A549 (cell line): ENCODE measurements around the gene ZNF750. TPM values are rescaled to one million over a fixed set of nuclear protein-coding genes. Genes with fewer than 3 reads are reported as not detected.

ENCODE experiments used
- ATAC-seq, 2 experiments: fragments of 200-7000 bp in 1 of 2; fragments of >200 bp in 1 of 2; cut with Nextera tagmentation in 1 of 2; cut with Tn5 transposase in 1 of 2; 3 replicates each; pipeline versions ENCODE4 v1.8.0 to v1.9.1; 2018 to 2020; ENCODE audit warnings: mild to moderate bottlenecking in 1 of 2, moderate library complexity in 1 of 2
- CTCF ChIA-PET: fragments of 300-600 bp; sonication (Branson Sonifier 250); formaldehyde crosslinking; extraction: SDS; loops from one replicate; lab custom pipeline; 2021; ENCODE audit warnings: antibody characterized with exemption, inconsistent platforms; lab: Yijun Ruan, JAX
- POLR2A ChIA-PET: fragments of 350-600 bp; formaldehyde crosslinking; extraction: SDS; loops from one replicate; lab custom pipeline; 2021; ENCODE audit warnings: antibody characterized with exemption, inconsistent platforms; lab: Yijun Ruan, JAX
- DNase-seq, 2 experiments: peaks; one replicate each; pipeline versions ENCODE4 v3.0.0 to v3.0.0-alpha.2; 2011 to 2016; ENCODE audit warnings: low read depth in 1 of 2, low spot score in 1 of 2
- FAIRE-seq: peaks from 2 replicates; lab custom pipeline; 2011; peaks lifted over from hg19 to GRCh38; lab: Jason Lieb, UNC
- H3K27ac ChIP-seq, 2 experiments: fragments of >200 bp; sonication (Bioruptor Twin); formaldehyde crosslinking; 3 replicates each; pipeline ENCODE4 v1.5.1; 2016 to 2017
- H3K4me1 ChIP-seq: fragments of >200 bp; sonication (Bioruptor Twin); formaldehyde crosslinking; 3 replicates; pipeline ENCODE4 v1.6.1; 2016
- H3K4me2 ChIP-seq: fragments of >200 bp; sonication (Bioruptor Twin); formaldehyde crosslinking; 3 replicates; pipeline ENCODE4 v1.6.1; 2016
- H3K4me3 ChIP-seq: fragments of >200 bp; sonication (Bioruptor Twin); formaldehyde crosslinking; 3 replicates; pipeline ENCODE4 v1.5.1; 2016
- H3K9me3 ChIP-seq: fragments of >200 bp; sonication (Bioruptor Twin); formaldehyde crosslinking; 3 replicates; pipeline ENCODE4 v1.6.1; 2016
- BHLHE40 ChIP-seq: IDR thresholded peaks from 2 replicates; pipeline ENCODE4 v1.6.1; 2012; ENCODE audit warnings: low read depth, low read length, inconsistent platforms
- CBX2 ChIP-seq: fragments of 200-600 bp; sonication (generic); IDR thresholded peaks from 2 replicates; pipeline ENCODE4 v1.6.1; 2016; ENCODE audit warnings: low read depth, mild to moderate bottlenecking, borderline replicate concordance
- CEBPB ChIP-seq, 2 experiments: fragments of >200 bp in 1 of 2; sonication (Bioruptor Twin) in 1 of 2; formaldehyde crosslinking in 1 of 2; IDR thresholded peaks; 2 replicates each; pipeline ENCODE4 v1.6.1; 2012 to 2016
- CHD2 ChIP-seq: fragments of 150-350 bp; IDR thresholded peaks from 2 replicates; pipeline ENCODE4 v1.6.1; 2014; ENCODE audit warnings: low read length; ENCODE audit not compliant: partially characterized antibody
- ESRRA ChIP-seq: fragments of 150-350 bp; IDR thresholded peaks from 2 replicates; pipeline ENCODE4 v1.6.1; 2014; ENCODE audit warnings: mild to moderate bottlenecking, low read length, borderline replicate concordance
- FOSL2 ChIP-seq, 2 experiments: fragments of 450-650 bp in 1 of 2; fragments of >200 bp in 1 of 2; sonication (Bioruptor Twin) in 1 of 2; formaldehyde crosslinking; IDR thresholded peaks; 2 replicates each; pipeline versions ENCODE4 v1.5.0 to v1.6.1; 2016 to 2020; ENCODE audit warnings: mild to moderate bottlenecking in 1 of 2, moderate library complexity in 1 of 2
- HOXA7 ChIP-seq: fragments of 250-450 bp; sonication (Bioruptor Pico); IDR thresholded peaks from 2 replicates; pipeline ENCODE4 v1.5.0; 2020; ENCODE audit warnings: mild to moderate bottlenecking, moderate library complexity
- HOXB13 ChIP-seq: fragments of 250-450 bp; sonication (Bioruptor Pico); IDR thresholded peaks from 2 replicates; pipeline ENCODE4 v1.5.0; 2020; ENCODE audit warnings: low read depth, mild to moderate bottlenecking, moderate library complexity
- KDM5A ChIP-seq: fragments of 200-600 bp; sonication (generic); IDR thresholded peaks from 2 replicates; pipeline ENCODE4 v1.6.1; 2016; ENCODE audit warnings: antibody characterized with exemption, mild to moderate bottlenecking
- NFE2L2 ChIP-seq: fragments of 150-350 bp; conservative IDR thresholded peaks from 2 replicates; pipeline ENCODE4 v1.6.1; 2014; ENCODE audit warnings: low read length
- NR3C1 ChIP-seq: fragments of >200 bp; sonication (Bioruptor Twin); formaldehyde crosslinking; IDR thresholded peaks from 3 replicates; pipeline ENCODE4 v1.6.1; 2017
- PHF8 ChIP-seq: fragments of 200-600 bp; sonication (generic); IDR thresholded peaks from 2 replicates; pipeline ENCODE4 v1.6.1; 2016; ENCODE audit warnings: low read depth, mild to moderate bottlenecking, antibody characterized with exemption, moderate library complexity, borderline replicate concordance
- WGBS: methylation state at CpG from one replicate; pipeline ENCODE4 v1.1.6; 2017; ENCODE audit errors: missing lambda C conversion rate; 5-methylcytosine and 5-hydroxymethylcytosine counted together
- polyA plus RNA-seq, 4 experiments: library from polyadenylated mRNA; depleted of rRNA in 3 of 4; stranded (reverse); fragments of >200 nt; fragmentation: RNase III in 1 of 4; extraction: RNeasy Plus Mini Kit Qiagen cat#74134 plus additional on column Dnase treatment in 1 of 4; gene quantifications; 2 replicates in 3 of 4; 3 replicates in 1 of 4; pipeline ENCODE4 v1.2.3, GENCODE V29; 2011 to 2017
- TF ChIP-seq, protein P1 (sequence below): fragments of 250-450 bp; sonication (Bioruptor Pico); IDR thresholded peaks from 2 replicates; pipeline ENCODE4 v1.5.0; 2021; ENCODE audit warnings: mild to moderate bottlenecking, moderate library complexity, borderline replicate concordance
- TF ChIP-seq, protein P2 (sequence below): fragments of >200 bp; sonication (Bioruptor Twin); formaldehyde crosslinking; IDR thresholded peaks from 3 replicates; pipeline ENCODE4 v1.5.1; 2016
- TF ChIP-seq, protein P3 (sequence below): IDR thresholded peaks from 2 replicates; pipeline ENCODE4 v1.6.1; 2012; ENCODE audit warnings: low read depth, borderline replicate concordance
- TF ChIP-seq, protein P4 (sequence below): fragments of >200 bp; sonication (Bioruptor Twin); formaldehyde crosslinking; IDR thresholded peaks from 3 replicates; pipeline ENCODE4 v1.6.1; 2016
- TF ChIP-seq, protein P5 (sequence below): IDR thresholded peaks from 2 replicates; pipeline ENCODE4 v1.6.1; 2012

ZNF750 gene
- polyA plus RNA-seq, 2 of the 4 experiments (the other 2 are of a cell fraction) = not detected

DNA sequence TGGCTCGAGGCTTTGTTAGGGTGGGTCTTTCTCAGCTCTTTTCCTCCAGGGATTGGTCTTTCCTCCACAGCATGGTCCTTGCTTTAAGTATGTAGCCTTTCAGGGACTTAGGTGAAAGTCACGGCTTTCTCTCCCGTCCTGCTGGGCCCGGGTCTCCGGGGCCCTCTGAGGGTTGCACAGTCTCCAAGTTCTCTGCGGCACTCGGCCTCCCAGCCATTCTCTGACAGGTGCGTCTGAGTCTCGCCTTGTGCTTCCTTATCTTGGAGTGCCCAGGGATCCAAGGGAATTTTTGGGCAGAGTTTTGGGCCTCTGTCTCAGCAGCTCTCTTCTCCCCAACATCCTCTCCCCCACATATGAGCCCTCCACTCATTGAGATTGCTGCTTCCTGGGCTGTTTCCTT lies 36.6 kb downstream of the ZNF750 start (continued):
- TF ChIP-seq KDM5A = no peak
- TF ChIP-seq, all 56 proteins: peak for 0

DNA sequence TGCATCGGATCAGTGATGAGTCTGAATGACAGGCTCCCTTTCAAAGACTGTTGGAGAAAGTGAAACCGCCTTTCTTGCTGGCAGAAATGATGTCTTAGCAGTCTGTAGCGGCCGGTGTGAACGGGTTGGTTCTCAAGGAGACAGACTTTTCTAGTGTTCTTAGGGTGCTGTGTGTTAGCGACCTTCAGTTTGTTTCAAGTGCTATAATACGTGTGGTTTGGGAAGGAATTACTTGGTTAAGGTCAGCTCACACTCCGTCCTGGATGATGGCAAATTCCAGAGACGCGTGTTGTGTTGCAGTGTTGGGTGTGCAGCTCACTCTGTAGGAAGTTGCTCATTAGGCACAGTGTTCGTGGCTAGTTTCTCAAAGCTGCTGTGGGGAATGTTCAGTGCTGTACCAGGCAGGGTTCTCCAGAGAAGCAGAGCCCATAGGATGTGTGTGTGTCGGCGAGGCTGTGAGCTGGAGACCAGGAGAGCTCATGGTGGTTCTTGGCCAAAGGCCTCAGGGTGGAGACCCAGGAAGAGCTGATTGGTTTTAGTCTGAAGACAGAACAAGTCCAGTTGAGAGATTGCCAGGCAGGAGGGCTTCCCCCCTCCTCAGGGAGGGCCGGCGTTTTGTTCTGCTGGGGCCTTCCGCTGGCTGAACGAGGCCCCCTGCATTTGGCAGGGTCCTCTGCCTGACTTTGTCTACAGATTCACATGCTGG lies 37.6 kb downstream of the ZNF750 start:
- no peak for TF ChIP-seq PHF8
- TF ChIP-seq, protein P1, sequence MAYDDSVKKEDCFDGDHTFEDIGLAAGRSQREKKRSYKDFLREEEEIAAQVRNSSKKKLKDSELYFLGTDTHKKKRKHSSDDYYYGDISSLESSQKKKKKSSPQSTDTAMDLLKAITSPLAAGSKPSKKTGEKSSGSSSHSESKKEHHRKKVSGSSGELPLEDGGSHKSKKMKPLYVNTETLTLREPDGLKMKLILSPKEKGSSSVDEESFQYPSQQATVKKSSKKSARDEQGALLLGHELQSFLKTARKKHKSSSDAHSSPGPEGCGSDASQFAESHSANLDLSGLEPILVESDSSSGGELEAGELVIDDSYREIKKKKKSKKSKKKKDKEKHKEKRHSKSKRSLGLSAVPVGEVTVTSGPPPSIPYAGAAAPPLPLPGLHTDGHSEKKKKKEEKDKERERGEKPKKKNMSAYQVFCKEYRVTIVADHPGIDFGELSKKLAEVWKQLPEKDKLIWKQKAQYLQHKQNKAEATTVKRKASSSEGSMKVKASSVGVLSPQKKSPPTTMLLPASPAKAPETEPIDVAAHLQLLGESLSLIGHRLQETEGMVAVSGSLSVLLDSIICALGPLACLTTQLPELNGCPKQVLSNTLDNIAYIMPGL (CRISPR knock-in tag) = no peak
- TF ChIP-seq BHLHE40 = no peak
- no peak for TF ChIP-seq HOXA7 (CRISPR knock-in tag)
- no peak for TF ChIP-seq CBX2
- TF ChIP-seq FOSL2 (IDR thresholded peaks at IDR 0.05) = no peak
- TF ChIP-seq FOSL2 (CRISPR knock-in tag; IDR thresholded peaks at IDR 0.05) = no peak
- TF ChIP-seq, protein P2, sequence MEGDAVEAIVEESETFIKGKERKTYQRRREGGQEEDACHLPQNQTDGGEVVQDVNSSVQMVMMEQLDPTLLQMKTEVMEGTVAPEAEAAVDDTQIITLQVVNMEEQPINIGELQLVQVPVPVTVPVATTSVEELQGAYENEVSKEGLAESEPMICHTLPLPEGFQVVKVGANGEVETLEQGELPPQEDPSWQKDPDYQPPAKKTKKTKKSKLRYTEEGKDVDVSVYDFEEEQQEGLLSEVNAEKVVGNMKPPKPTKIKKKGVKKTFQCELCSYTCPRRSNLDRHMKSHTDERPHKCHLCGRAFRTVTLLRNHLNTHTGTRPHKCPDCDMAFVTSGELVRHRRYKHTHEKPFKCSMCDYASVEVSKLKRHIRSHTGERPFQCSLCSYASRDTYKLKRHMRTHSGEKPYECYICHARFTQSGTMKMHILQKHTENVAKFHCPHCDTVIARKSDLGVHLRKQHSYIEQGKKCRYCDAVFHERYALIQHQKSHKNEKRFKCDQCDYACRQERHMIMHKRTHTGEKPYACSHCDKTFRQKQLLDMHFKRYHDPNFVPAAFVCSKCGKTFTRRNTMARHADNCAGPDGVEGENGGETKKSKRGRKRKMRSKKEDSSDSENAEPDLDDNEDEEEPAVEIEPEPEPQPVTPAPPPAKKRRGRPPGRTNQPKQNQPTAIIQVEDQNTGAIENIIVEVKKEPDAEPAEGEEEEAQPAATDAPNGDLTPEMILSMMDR = no peak
- no peak for TF ChIP-seq CEBPB (IDR thresholded peaks at IDR 0.05)
- Histone ChIP-seq H3K4me1 (no peaks in the 10 kb centered on the region), H3K27ac (no peak overlapping the region), H3K4me3 (no peak overlapping the region), H3K4me2 (no peak overlapping the region), H3K9me3 (no peaks in the 10 kb centered on the region)
- DNase-seq (no peak), FAIRE-seq (no peak), ATAC-seq (no peak; a peak in 1 of 6 replicates)
- POLR2A ChIA-PET = no interaction called here
- 95% methylated on average over 17 of the region's 17 CpGs for WGBS
- CTCF ChIA-PET = interaction anchor here (1.1 to 1.2 kb wide), 3 partner anchors 16 to 21 kb away, joined by 3 read pairs; no protein-coding TSS in a partner anchor

DNA sequence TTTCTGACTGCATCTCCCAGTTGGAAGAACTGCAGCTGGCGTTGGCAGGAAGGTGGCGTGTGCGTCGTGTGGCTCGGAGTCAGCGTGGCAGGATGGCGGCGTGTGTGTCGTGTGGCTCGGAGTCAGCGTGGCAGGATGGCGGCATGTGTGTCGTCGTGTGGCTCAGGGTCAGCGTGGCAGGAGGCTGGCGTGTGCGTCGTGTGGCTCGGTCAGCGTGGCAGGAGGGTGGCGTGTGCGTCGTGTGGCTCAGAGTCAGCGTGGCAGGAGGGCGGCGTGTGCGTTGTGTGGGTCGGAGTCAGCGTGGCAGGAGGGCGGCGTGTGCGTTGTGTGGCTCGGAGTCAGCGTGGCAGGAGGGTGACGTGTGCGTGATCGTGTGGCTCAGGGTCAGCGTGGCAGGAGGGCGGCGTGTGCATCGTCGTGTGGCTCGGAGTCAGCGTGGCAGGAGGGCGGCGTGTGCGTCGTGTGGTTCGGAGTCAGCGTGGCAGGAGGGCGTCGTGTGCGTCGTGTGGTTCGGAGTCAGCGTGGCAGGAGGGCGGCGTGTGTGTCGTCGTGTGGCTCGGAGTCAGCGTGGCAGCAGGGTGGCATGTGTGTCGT lies 38.3 kb downstream of the ZNF750 start:
- FAIRE-seq (no peak), DNase-seq (no peak), ATAC-seq (no peak)
- Histone ChIP-seq H3K4me1 (no peaks in the 10 kb centered on the region), H3K4me3 (no peak overlapping the region), H3K27ac (no peak overlapping the region), H3K4me2 (no peak overlapping the region), H3K9me3 (no peaks in the 10 kb centered on the region)
- TF ChIP-seq CHD2 (no peak), ESRRA (no peak), FOSL2 (IDR thresholded peaks at IDR 0.05) (no peak), FOSL2 (CRISPR knock-in tag; IDR thresholded peaks at IDR 0.05) (no peak), NR3C1 (no peak), NFE2L2 (no peak), KDM5A (no peak), HOXB13 (CRISPR knock-in tag) (no peak), HOXA7 (CRISPR knock-in tag) (no peak)
- TF ChIP-seq, protein P3, sequence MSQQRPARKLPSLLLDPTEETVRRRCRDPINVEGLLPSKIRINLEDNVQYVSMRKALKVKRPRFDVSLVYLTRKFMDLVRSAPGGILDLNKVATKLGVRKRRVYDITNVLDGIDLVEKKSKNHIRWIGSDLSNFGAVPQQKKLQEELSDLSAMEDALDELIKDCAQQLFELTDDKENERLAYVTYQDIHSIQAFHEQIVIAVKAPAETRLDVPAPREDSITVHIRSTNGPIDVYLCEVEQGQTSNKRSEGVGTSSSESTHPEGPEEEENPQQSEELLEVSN = no peak
- TF ChIP-seq, protein P4, sequence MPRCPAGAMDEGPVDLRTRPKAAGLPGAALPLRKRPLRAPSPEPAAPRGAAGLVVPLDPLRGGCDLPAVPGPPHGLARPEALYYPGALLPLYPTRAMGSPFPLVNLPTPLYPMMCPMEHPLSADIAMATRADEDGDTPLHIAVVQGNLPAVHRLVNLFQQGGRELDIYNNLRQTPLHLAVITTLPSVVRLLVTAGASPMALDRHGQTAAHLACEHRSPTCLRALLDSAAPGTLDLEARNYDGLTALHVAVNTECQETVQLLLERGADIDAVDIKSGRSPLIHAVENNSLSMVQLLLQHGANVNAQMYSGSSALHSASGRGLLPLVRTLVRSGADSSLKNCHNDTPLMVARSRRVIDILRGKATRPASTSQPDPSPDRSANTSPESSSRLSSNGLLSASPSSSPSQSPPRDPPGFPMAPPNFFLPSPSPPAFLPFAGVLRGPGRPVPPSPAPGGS = no peak
- TF ChIP-seq, protein P5, sequence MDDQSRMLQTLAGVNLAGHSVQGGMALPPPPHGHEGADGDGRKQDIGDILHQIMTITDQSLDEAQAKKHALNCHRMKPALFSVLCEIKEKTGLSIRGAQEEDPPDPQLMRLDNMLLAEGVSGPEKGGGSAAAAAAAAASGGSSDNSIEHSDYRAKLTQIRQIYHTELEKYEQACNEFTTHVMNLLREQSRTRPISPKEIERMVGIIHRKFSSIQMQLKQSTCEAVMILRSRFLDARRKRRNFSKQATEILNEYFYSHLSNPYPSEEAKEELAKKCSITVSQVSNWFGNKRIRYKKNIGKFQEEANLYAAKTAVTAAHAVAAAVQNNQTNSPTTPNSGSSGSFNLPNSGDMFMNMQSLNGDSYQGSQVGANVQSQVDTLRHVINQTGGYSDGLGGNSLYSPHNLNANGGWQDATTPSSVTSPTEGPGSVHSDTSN = no peak
- 97% methylated on average over 63 of the region's 63 CpGs for WGBS
- ChIA-PET CTCF (interaction anchor here (0.5 to 1.1 kb wide), 2 partner anchors 20 to 435 kb away, joined by 3 to 4 read pairs; no protein-coding TSS in a partner anchor), POLR2A (no interaction called here)
